A549 treated with AZD9567 at 1 μM for 4 hours (cell line): ENCODE data around the gene ANO6. TPM values are rescaled to one million over a fixed set of nuclear protein-coding genes. Genes with fewer than 3 reads are reported as not detected.

ENCODE experiments used
- total RNA-seq: library from RNA; stranded (reverse); fragments of 200-300 nt; extraction: Qiagen RNA extraction; gene quantifications from 5 replicates; pipeline ENCODE4 v1.2.3, GENCODE V29; 2022; ENCODE audit not compliant: insufficient read depth

ANO6 gene, protein sequence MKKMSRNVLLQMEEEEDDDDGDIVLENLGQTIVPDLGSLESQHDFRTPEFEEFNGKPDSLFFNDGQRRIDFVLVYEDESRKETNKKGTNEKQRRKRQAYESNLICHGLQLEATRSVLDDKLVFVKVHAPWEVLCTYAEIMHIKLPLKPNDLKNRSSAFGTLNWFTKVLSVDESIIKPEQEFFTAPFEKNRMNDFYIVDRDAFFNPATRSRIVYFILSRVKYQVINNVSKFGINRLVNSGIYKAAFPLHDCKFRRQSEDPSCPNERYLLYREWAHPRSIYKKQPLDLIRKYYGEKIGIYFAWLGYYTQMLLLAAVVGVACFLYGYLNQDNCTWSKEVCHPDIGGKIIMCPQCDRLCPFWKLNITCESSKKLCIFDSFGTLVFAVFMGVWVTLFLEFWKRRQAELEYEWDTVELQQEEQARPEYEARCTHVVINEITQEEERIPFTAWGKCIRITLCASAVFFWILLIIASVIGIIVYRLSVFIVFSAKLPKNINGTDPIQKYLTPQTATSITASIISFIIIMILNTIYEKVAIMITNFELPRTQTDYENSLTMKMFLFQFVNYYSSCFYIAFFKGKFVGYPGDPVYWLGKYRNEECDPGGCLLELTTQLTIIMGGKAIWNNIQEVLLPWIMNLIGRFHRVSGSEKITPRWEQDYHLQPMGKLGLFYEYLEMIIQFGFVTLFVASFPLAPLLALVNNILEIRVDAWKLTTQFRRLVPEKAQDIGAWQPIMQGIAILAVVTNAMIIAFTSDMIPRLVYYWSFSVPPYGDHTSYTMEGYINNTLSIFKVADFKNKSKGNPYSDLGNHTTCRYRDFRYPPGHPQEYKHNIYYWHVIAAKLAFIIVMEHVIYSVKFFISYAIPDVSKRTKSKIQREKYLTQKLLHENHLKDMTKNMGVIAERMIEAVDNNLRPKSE
- total RNA-seq = 46.9 to 62.6 TPM (median 59.0 TPM) in 5 replicates

DNA sequence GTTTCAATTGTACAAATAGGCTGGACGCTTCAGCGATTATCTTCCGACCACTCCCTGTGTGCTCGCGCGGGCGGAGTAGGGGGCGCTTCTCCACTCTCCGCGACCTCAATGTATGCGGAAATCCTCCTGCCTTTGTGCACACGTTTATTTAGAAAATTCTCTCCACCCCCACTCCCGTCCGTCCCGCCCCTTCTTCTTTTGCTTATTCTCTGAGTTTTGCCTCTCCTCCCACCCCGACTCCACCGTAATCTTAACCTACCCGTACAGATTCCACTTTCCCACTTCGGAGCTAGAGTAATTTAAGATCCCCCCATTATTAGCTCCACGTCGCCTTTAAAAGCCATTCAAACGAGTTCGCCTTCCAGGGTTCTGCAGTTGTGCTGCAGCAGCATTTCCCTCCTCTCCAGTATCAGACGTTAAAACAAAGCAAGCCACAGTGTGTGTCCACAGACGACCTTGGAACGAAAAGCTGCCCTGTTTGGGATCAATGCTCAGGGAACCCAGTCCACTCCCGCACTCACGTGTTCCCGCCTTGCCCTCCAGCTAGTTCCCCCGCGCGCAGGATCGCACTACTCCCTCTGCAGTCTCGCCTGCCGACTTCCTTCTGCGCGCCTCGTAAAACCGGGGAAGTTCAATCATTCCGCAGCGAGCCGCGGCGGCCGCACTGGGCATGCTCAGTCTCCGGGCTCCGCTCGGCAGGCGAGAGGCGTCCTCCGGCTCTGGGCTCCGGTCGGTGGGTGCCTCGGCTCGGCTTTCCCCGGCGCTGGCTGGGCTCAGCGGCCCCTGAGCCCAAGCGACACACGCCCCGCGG, at the start of gene ANO6:
Gene ANO6, plus strand, starts transcription at position 677 of the 811 bp plus-strand sequence. CDS start 227 bp downstream, outside the sequence.

Other genes with a start within 250 kb of the ANO6 start
- gene DBX2, start 165.0 kb upstream of the ANO6 start, total RNA-seq = not detected in 5 replicates